ENCODE measurements around the gene DHX30.
A peak's percentile ranks its signal among the peaks of the same experiment; 100 is the strongest.
"Not testable (repeated sequence)": the region's sequence is repeated elsewhere in the genome, so short reads cannot be mapped to it uniquely, and the experiment has no call there.

Gene DHX30

GRCh38 chr3:47794544-47794943 is 8.4 kb upstream of the DHX30 start:
- Histone ChIP-seq H3K9ac (no peak overlapping the region), H3K4me2 (no peak overlapping the region), H3K4me3 (no peak overlapping the region), H3K27me3 (no peaks in the 10 kb centered on the region), H4K20me1 (no peaks in the 10 kb centered on the region), H3K4me1 (peaks cover 8 to 27% (median 23%) of the 10 kb centered on the region in 10 experiments; a peak in 19 of 20 replicates), H3K36me3 (peaks cover 0 to 9% (median 0%) of the 10 kb centered on the region in 11 experiments; a peak in 2 of 22 replicates), H3K27ac (peak overlapping the region in 1 of 11 experiments; percentile 29; a peak in 1 of 22 replicates), H3K9me3 (replicated peaks in 1 of 11) (peaks cover 15 to 22% (median 19%) of the 10 kb centered on the region in 11 experiments)
- TF ChIP-seq Cebpa-rat (IDR thresholded peaks at IDR 0.05) = 0 out of 22 replicates have a peak, but pooled peaks of 1 of the 11 experiments have one; percentile 11

GRCh38 chr3:47799733-47800132 is 3.2 kb upstream of the DHX30 start:
- Histone ChIP-seq H4K20me1 (no peaks in the 10 kb centered on the region), H3K9ac (no peak overlapping the region), H3K4me3 (no peak overlapping the region), H3K27me3 (no peaks in the 10 kb centered on the region), H3K9me3 (replicated peaks in 1 of 11) (no peaks in the 10 kb centered on the region), H3K27ac (no peak overlapping the region), H3K4me1 (peaks cover 27 to 37% (median 30%) of the 10 kb centered on the region in 10 experiments), H3K36me3 (peaks cover 0 to 3% (median 0%) of the 10 kb centered on the region in 11 experiments; a peak in 2 of 22 replicates), H3K4me2 (no peak overlapping the region)
- no peak for TF ChIP-seq Cebpa-rat (IDR thresholded peaks at IDR 0.05)

GRCh38 chr3:47803480-47804025 is 615 bp downstream of the DHX30 start:
- no peak for TF ChIP-seq Cebpa-rat (IDR thresholded peaks at IDR 0.05)
- Histone ChIP-seq H3K4me2 (peak overlapping the region; percentile 82 to 97 (median 93)), H3K4me1 (peaks cover 32 to 39% (median 34%) of the 10 kb centered on the region in 10 experiments), H3K9me3 (replicated peaks in 1 of 11) (no peaks in the 10 kb centered on the region), H3K27me3 (no peaks in the 10 kb centered on the region), H3K27ac (peak overlapping the region; percentile 79 to 97 (median 94)), H3K4me3 (peak overlapping the region; percentile 80 to 98 (median 84)), H3K36me3 (peaks cover 30 to 42% (median 36%) of the 10 kb centered on the region in 11 experiments), H4K20me1 (no peaks in the 10 kb centered on the region), H3K9ac (peak overlapping the region; percentile 88 to 97 (median 94))

GRCh38 chr3:47804577-47804976 is 1.6 kb downstream of the DHX30 start:
- Histone ChIP-seq H3K4me2 (peak overlapping the region; percentile 82 to 97 (median 93)), H3K36me3 (peaks cover 40 to 52% (median 47%) of the 10 kb centered on the region in 11 experiments), H3K27me3 (no peaks in the 10 kb centered on the region), H3K4me1 (peaks cover 32 to 39% (median 34%) of the 10 kb centered on the region in 10 experiments), H4K20me1 (no peaks in the 10 kb centered on the region), H3K27ac (peak overlapping the region in 9 of 11 experiments; percentile 86 to 97 (median 94); a peak in 12 of 22 replicates), H3K4me3 (peak overlapping the region; percentile 80 to 98 (median 84); a peak in 16 of 20 replicates), H3K9ac (peak overlapping the region; percentile 88 to 97 (median 94); a peak in 18 of 22 replicates), H3K9me3 (replicated peaks in 1 of 11) (no peaks in the 10 kb centered on the region)
- TF ChIP-seq Cebpa-rat (IDR thresholded peaks at IDR 0.05) = no peak

GRCh38 chr3:47813551-47814177 is 10.7 kb downstream of the DHX30 start:
- Histone ChIP-seq H3K9ac (no peak overlapping the region), H3K27ac (no peak overlapping the region), H4K20me1 (peaks cover 0 to 11% (median 0%) of the 10 kb centered on the region in 11 experiments; a peak in 6 of 22 replicates), H3K9me3 (replicated peaks in 1 of 11) (no peaks in the 10 kb centered on the region), H3K27me3 (no peaks in the 10 kb centered on the region), H3K4me2 (no peak overlapping the region), H3K36me3 (peaks cover 89 to 100% (median 99%) of the 10 kb centered on the region in 11 experiments), H3K4me3 (no peak overlapping the region), H3K4me1 (no peaks in the 10 kb centered on the region)
- no peak for TF ChIP-seq Cebpa-rat (IDR thresholded peaks at IDR 0.05)

- H3K4me2 ChIP-seq = no peak overlapping the region
- peaks cover 84 to 100% (median 98%) of the 10 kb centered on the region in 11 experiments for H3K36me3 ChIP-seq
- H3K9me3 ChIP-seq (replicated peaks in 1 of 11) = peaks cover 0 to 17% (median 16%) of the 10 kb centered on the region in 11 experiments; a peak in 16 of 22 replicates
- H3K4me3 ChIP-seq = no peak overlapping the region
- no peaks in the 10 kb centered on the region; a peak in 1 of 20 replicates for H3K4me1 ChIP-seq
- TF ChIP-seq Cebpa-rat (IDR thresholded peaks at IDR 0.05) = no peak
- H3K27ac ChIP-seq = no peak overlapping the region
- H3K27me3 ChIP-seq = no peaks in the 10 kb centered on the region
- H4K20me1 ChIP-seq = peaks cover 0 to 11% (median 0%) of the 10 kb centered on the region in 11 experiments; a peak in 6 of 22 replicates
- no peak overlapping the region for H3K9ac ChIP-seq
Observed at GRCh38 chr3:47817609-47818008, 14.7 kb downstream of the DHX30 start.

GRCh38 chr3:47824541-47825473 is 21.9 kb downstream of the DHX30 start:
- peaks cover 24 to 46% (median 37%) of the 10 kb centered on the region in 11 experiments; a peak in 19 of 22 replicates for H4K20me1 ChIP-seq
- H3K9ac ChIP-seq = peak overlapping the region; percentile 94 to 99 (median 96)
- peak overlapping the region; percentile 86 to 98 (median 93) for H3K4me2 ChIP-seq
- H3K4me1 ChIP-seq = peaks cover 34 to 49% (median 45%) of the 10 kb centered on the region in 10 experiments
- peaks cover 0 to 19% (median 17%) of the 10 kb centered on the region in 11 experiments; a peak in 16 of 22 replicates for H3K9me3 ChIP-seq (replicated peaks in 1 of 11)
- no peak for TF ChIP-seq Cebpa-rat (IDR thresholded peaks at IDR 0.05)
- H3K27ac ChIP-seq = peak overlapping the region; percentile 79 to 98 (median 95)
- H3K4me3 ChIP-seq = peak overlapping the region; percentile 83 to 98 (median 90)
- H3K36me3 ChIP-seq = peaks cover 50 to 71% (median 67%) of the 10 kb centered on the region in 11 experiments
- H3K27me3 ChIP-seq = no peaks in the 10 kb centered on the region

- Histone ChIP-seq H3K36me3 (peaks cover 51 to 71% (median 68%) of the 10 kb centered on the region in 11 experiments), H3K4me3 (peak overlapping the region; percentile 83 to 98 (median 90)), H3K9me3 (replicated peaks in 1 of 11) (peaks cover 0 to 19% (median 17%) of the 10 kb centered on the region in 11 experiments; a peak in 16 of 22 replicates), H3K27me3 (no peaks in the 10 kb centered on the region), H3K9ac (peak overlapping the region; percentile 94 to 99 (median 96)), H4K20me1 (peaks cover 26 to 53% (median 40%) of the 10 kb centered on the region in 11 experiments; a peak in 19 of 22 replicates), H3K4me1 (peaks cover 34 to 50% (median 45%) of the 10 kb centered on the region in 10 experiments), H3K4me2 (peak overlapping the region; percentile 86 to 98 (median 93)), H3K27ac (peak overlapping the region; percentile 79 to 98 (median 95))
- no peak for TF ChIP-seq Cebpa-rat (IDR thresholded peaks at IDR 0.05)
Observed at GRCh38 chr3:47825590-47825989, 22.7 kb downstream of the DHX30 start.

- not testable (repeated sequence) for H3K4me3 ChIP-seq
- Histone ChIP-seq H3K9ac (peak overlapping the region in 2 of 11 experiments; percentile 26 to 27; a peak in 1 of 22 replicates), H3K36me3 (peaks cover 73 to 87% (median 85%) of the 10 kb centered on the region in 11 experiments)
Observed at GRCh38 chr3:47829482-47829881, 26.5 kb downstream of the DHX30 start.

More at GRCh38 chr3:47829482-47829881, 26.5 kb downstream of the DHX30 start:
- not testable (repeated sequence) for H3K27me3 ChIP-seq; H3K9me3 ChIP-seq (replicated peaks in 1 of 11); H3K27ac ChIP-seq
- H4K20me1 ChIP-seq = peaks cover 33 to 91% (median 76%) of the 10 kb centered on the region in 11 experiments; a peak in 20 of 22 replicates
- H3K4me1 ChIP-seq = peaks cover 26 to 38% (median 34%) of the 10 kb centered on the region in 10 experiments
- peak overlapping the region in 6 of 11 experiments; percentile 24 to 46 (median 36); a peak in 10 of 22 replicates for H3K4me2 ChIP-seq

Measured in BLaER1 treated with 17β-estradiol and CSF1 and Interleukin-3, amounts not matched to agents 10 nM and 100 nM (cell line).